Progenitor cell of endocrine pancreas (in vitro differentiated cells): ENCODE data around the gene PADI6. TPM values are rescaled to one million over a fixed set of nuclear protein-coding genes. Genes with fewer than 3 reads are reported as not detected.

Experiments
- DNase-seq: peaks from one replicate; pipeline ENCODE4 v3.0.0; 2021; ENCODE audit warnings: low spot score; ENCODE audit not compliant: unreplicated experiment
- H3K27ac Mint-ChIP-seq: 2 replicates; pipeline ENCODE4 v1.8.0; 2021; ENCODE audit warnings: mild to moderate bottlenecking, moderate library complexity, mixed read lengths
- H3K27me3 Mint-ChIP-seq: 2 replicates; pipeline ENCODE4 v1.8.0; 2021; ENCODE audit warnings: mixed read lengths
- H3K36me3 Mint-ChIP-seq: 2 replicates; pipeline ENCODE4 v1.8.0; 2022; ENCODE audit warnings: mixed read lengths; ENCODE audit not compliant: insufficient read depth
- H3K4me1 Mint-ChIP-seq: 2 replicates; pipeline ENCODE4 v1.8.0; 2021; ENCODE audit warnings: low read depth, mixed read lengths
- H3K4me3 Mint-ChIP-seq: 2 replicates; pipeline ENCODE4 v1.8.0; 2021; ENCODE audit warnings: low read depth, mild to moderate bottlenecking, moderate library complexity, mixed read lengths
- H3K9me3 Mint-ChIP-seq: 2 replicates; pipeline ENCODE4 v1.8.0; 2021; ENCODE audit warnings: low read depth, mixed read lengths
- total RNA-seq: library from RNA; stranded (reverse); gene quantifications from 2 replicates; pipeline ENCODE4 v1.2.1, GENCODE V29; 2021
- TF ChIP-seq, protein P1 (sequence below): fragments of 200-600 bp; sonication (generic); IDR thresholded peaks from one replicate; pipeline ENCODE4 v1.5.0; 2021; ENCODE audit warnings: antibody characterized with exemption, mild to moderate bottlenecking; ENCODE audit not compliant: unreplicated experiment

Gene PADI6
- total RNA-seq, 1 donor from 2014 or later = not detected

DNA sequence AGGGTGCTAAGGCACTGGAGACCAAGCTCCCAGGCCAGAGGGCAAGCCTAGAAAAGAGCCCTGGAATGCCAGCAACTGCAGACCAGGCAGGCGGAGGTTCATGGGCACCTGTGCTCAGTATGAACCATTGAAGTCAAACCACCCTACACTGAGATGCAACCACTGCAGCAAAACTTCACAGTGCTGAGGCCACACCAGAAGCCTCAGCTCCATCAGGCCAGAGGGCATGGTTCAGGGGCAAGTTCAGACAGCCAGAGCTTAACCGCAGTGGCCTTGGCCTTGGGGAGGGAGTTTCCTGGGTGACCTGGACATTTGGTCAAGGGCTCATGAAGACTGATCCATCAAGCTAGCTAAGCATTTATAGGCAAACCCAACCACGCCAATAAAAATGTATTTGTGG, 60.4 kb downstream of the PADI6 start:
- DNase-seq = no peak
- no peak overlapping the region for H3K4me3 Mint-ChIP-seq
- no peak overlapping the region for H3K27ac Mint-ChIP-seq
- H3K9me3 Mint-ChIP-seq = no peaks in the 10 kb centered on the region
- peaks cover 16% of the 10 kb centered on the region for H3K36me3 Mint-ChIP-seq
- no peaks in the 10 kb centered on the region for H3K27me3 Mint-ChIP-seq
- TF ChIP-seq, protein P1, sequence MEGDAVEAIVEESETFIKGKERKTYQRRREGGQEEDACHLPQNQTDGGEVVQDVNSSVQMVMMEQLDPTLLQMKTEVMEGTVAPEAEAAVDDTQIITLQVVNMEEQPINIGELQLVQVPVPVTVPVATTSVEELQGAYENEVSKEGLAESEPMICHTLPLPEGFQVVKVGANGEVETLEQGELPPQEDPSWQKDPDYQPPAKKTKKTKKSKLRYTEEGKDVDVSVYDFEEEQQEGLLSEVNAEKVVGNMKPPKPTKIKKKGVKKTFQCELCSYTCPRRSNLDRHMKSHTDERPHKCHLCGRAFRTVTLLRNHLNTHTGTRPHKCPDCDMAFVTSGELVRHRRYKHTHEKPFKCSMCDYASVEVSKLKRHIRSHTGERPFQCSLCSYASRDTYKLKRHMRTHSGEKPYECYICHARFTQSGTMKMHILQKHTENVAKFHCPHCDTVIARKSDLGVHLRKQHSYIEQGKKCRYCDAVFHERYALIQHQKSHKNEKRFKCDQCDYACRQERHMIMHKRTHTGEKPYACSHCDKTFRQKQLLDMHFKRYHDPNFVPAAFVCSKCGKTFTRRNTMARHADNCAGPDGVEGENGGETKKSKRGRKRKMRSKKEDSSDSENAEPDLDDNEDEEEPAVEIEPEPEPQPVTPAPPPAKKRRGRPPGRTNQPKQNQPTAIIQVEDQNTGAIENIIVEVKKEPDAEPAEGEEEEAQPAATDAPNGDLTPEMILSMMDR = no peak
- peaks cover 15% of the 10 kb centered on the region for H3K4me1 Mint-ChIP-seq

DNA sequence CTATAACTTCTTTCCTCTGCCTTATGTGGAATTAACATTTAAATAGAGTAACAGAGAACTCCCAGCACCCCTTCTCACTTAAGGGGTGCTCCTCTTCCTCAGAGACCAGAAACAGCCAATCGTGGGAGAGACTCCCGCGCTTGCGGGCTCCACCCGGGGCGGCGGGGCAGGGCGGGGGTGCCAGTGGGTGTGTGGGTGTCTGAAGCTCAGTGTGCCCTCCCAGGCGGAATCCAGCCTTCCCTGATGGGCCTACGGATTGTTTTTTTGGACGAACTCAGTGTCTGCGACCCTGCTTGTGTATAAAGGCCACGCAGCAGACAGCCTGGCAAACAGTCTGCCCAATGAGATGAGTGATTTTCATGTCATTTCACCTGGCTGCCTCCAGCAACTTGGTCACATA, 61.3 kb downstream of the PADI6 start:
- no peak overlapping the region for H3K27ac Mint-ChIP-seq
- DNase-seq = no peak
- no peaks in the 10 kb centered on the region for H3K9me3 Mint-ChIP-seq
- TF ChIP-seq, protein P1 = no peak
- no peak overlapping the region for H3K4me3 Mint-ChIP-seq
- peaks cover 15% of the 10 kb centered on the region for H3K4me1 Mint-ChIP-seq
- no peaks in the 10 kb centered on the region for H3K27me3 Mint-ChIP-seq
- H3K36me3 Mint-ChIP-seq = peaks cover 16% of the 10 kb centered on the region

DNA sequence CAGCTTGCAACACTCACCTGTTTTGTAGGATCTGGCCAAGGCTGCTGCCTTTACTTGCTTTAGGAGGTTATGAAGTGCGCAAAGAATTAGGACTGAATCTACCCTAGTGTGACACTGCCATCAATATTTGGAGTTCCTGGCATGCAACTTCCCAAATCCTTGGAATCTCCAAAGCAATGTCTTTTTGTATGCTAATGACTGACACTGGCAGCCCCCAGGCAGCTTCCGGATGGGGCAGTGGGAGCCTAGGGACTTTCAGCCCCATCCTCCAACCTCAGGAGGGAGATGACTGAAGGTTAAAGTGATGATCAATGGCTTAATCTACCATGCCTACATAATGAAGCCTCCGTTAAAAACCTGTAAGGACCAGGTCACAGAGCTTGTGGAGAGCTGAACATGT, 62.0 kb downstream of the PADI6 start:
- Mint-ChIP-seq H3K36me3 (peaks cover 13% of the 10 kb centered on the region), H3K27ac (no peak overlapping the region), H3K9me3 (no peaks in the 10 kb centered on the region), H3K4me3 (no peak overlapping the region), H3K27me3 (no peaks in the 10 kb centered on the region), H3K4me1 (peaks cover 15% of the 10 kb centered on the region)
- DNase-seq = no peak
- TF ChIP-seq, protein P1 = no peak

DNA sequence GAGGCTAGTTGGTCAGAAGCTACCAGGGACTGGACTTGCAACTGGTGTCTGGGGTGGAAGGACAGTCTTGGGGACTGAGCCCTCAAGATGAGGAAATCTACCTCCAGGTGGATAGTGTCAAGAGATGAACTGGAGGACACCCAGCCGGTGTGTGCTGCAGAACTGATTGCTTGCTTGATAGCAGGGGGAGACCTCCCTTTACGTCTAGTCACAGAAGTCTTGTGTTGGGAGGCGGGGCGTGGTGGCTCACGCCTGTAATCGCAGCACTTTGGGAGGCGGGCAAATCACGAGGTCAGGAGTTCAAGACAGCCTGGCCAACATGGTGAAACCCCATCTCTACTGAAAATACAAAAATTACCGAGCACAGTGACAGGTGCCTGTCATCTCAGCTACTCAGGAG, 62.6 kb downstream of the PADI6 start:
- no peaks in the 10 kb centered on the region for H3K9me3 Mint-ChIP-seq
- no peak overlapping the region for H3K4me3 Mint-ChIP-seq
- peak overlapping the region; percentile 67 for H3K27ac Mint-ChIP-seq
- no peaks in the 10 kb centered on the region for H3K27me3 Mint-ChIP-seq
- no peak for DNase-seq
- TF ChIP-seq, protein P1 = no peak
- H3K4me1 Mint-ChIP-seq = peaks cover 11% of the 10 kb centered on the region
- peaks cover 9% of the 10 kb centered on the region for H3K36me3 Mint-ChIP-seq

DNA sequence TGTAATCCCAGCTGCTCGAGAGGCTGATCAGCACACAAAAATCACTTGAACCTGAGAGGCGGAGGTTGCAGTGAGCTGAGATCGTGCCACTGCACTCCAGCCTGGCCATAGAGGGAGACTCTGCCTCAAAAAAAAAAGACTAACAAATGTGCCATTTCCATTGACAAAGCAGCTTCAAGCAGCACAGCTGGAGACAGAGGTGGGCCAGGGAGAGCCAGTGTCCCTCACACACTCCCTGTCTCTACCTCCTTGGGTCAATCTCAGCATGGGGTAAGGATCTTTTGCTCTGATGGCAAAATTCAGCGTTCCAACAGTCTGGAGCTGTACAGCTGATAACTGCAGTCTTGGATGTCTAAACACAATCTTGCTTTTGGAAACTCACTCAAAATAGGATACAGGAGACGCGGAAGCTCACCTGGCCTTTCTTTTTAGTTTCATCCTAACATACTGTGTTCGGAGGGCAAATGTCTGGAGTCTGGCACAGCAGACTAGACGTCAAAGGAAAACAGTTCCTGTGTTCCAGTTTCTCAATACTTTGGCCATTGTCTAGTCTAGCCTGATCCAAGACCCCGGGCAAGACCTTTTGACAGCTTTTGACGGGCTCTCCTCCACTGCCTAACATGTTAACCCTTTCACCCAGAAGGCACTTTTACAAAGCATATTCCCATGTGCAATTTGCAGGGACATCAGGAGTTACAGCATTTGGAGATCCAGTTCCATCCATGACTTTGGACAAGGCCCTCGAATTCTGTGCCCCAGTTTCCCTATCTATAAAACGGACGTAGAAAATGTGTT, 64.6 kb downstream of the PADI6 start:
- Mint-ChIP-seq H3K4me1 (peaks cover 22% of the 10 kb centered on the region), H3K27ac (peak overlapping the region; percentile 63), H3K27me3 (peaks cover 18% of the 10 kb centered on the region), H3K4me3 (peak overlapping the region; percentile 77), H3K36me3 (peaks cover 5% of the 10 kb centered on the region), H3K9me3 (no peaks in the 10 kb centered on the region)
- no peak for DNase-seq
- TF ChIP-seq, protein P1 = no peak
